Common myeloid progenitor, CD34-positive (primary cell): ENCODE results near the gene AMFR.

Source experiments
- CTCF ChIA-PET: fragments of 350-600 bp; sonication (Branson Sonifier 250); formaldehyde crosslinking; loops from one replicate; lab custom pipeline; 2021; ENCODE audit warnings: antibody characterized with exemption; lab: Charles Lee
- POLR2A ChIA-PET: fragments of 350-600 bp; sonication (Branson Sonifier 250); formaldehyde crosslinking; loops from one replicate; lab custom pipeline; 2021; ENCODE audit warnings: antibody characterized with exemption; lab: Charles Lee
- DNase-seq, 3 donors: peaks; one replicate each; pipeline versions ENCODE4 v3.0.0 to v3.0.0-alpha.2; 2013
- H3K27ac ChIP-seq, 2 experiments: 1 replicate in 1 of 2; 2 replicates in 1 of 2; pipeline ENCODE4 v1.7.0; 2013; ENCODE audit warnings: inconsistent platforms in 2 of 2, low read length in 2 of 2, mild to moderate bottlenecking in 2 of 2, low read depth in 1 of 2, moderate library complexity in 1 of 2; ENCODE audit not compliant: severe bottlenecking in 2 of 2, insufficient read depth in 1 of 2, poor library complexity in 1 of 2
- H3K27me3 ChIP-seq, 5 experiments: replicated peaks in 2 of 5; 1 replicate in 3 of 5; 2 replicates in 2 of 5; pipeline versions ENCODE4 v1.6.1 to v1.7.0; 2013; ENCODE audit warnings: low read length in 4 of 5, mild to moderate bottlenecking in 2 of 5, moderate library complexity in 2 of 5, inconsistent platforms in 1 of 5; ENCODE audit not compliant: insufficient read depth in 5 of 5, control insufficient read depth in 4 of 5
- H3K36me3 ChIP-seq, 4 experiments: 1 replicate in 2 of 4; 2 replicates in 2 of 4; pipeline versions ENCODE4 v1.6.1 to v1.7.0; 2013; ENCODE audit warnings: low read length in 3 of 4, control low read depth in 1 of 4, mild to moderate bottlenecking in 1 of 4; ENCODE audit not compliant: control insufficient read depth in 4 of 4, insufficient read depth in 4 of 4
- H3K4me1 ChIP-seq, 4 experiments: 1 replicate in 3 of 4; 2 replicates in 1 of 4; pipeline versions ENCODE4 v1.6.1 to v1.7.1; 2013; ENCODE audit warnings: low read length in 3 of 4, mild to moderate bottlenecking in 3 of 4, control low read depth in 1 of 4, inconsistent platforms in 1 of 4, moderate library complexity in 1 of 4; ENCODE audit not compliant: control insufficient read depth in 4 of 4, insufficient read depth in 4 of 4; ENCODE audit errors: control extremely low read depth in 1 of 4
- H3K4me3 ChIP-seq, 7 experiments: 1 replicate in 4 of 7; 2 replicates in 3 of 7; pipeline versions ENCODE4 v1.5.1 to v1.7.0; 2013; ENCODE audit warnings: mild to moderate bottlenecking in 7 of 7, low read length in 6 of 7, moderate library complexity in 6 of 7, inconsistent platforms in 2 of 7, low read depth in 2 of 7, control low read depth in 1 of 7; ENCODE audit not compliant: insufficient read depth in 4 of 7, control insufficient read depth in 1 of 7; ENCODE audit errors: extremely low read depth in 1 of 7
- H3K9me3 ChIP-seq, 5 experiments: 1 replicate in 4 of 5; 2 replicates in 1 of 5; pipeline versions ENCODE4 v1.6.1 to v1.7.1; 2013; ENCODE audit warnings: low read length in 4 of 5, mild to moderate bottlenecking in 2 of 5, inconsistent platforms in 1 of 5, low read depth in 1 of 5, moderate library complexity in 1 of 5; ENCODE audit not compliant: control insufficient read depth in 4 of 5, insufficient read depth in 2 of 5; ENCODE audit errors: control extremely low read depth in 1 of 5
- WGBS: methylation state at CpG from one replicate; pipeline ENCODE4 v1.1.5; 2013; ENCODE audit not compliant: insufficient coverage; 5-methylcytosine and 5-hydroxymethylcytosine counted together

AMFR gene

GRCh38 chr16:56365552-56365951, 59.8 kb downstream of the AMFR start:
- CTCF ChIA-PET = interaction anchor here (0.7 to 1.6 kb wide), 3 partner anchors 9 to 20 kb away, joined by 3 to 4 read pairs (median 3); no protein-coding TSS in a partner anchor
- Histone ChIP-seq H3K27me3 (no peaks in the 10 kb centered on the region), H3K4me1 (no peaks in the 10 kb centered on the region), H3K9me3 (no peaks in the 10 kb centered on the region), H3K27ac (no peak overlapping the region), H3K4me3 (no peak overlapping the region), H3K36me3 (peaks cover 17 to 76% (median 55%) of the 10 kb centered on the region in 4 experiments)
- POLR2A ChIA-PET = no interaction called here
- no peak for DNase-seq
- 94% methylated on average over 4 of the region's 7 CpGs for WGBS

GRCh38 chr16:56364865-56365264, 60.5 kb downstream of the AMFR start:
- WGBS = 98% methylated on average over 8 of the region's 8 CpGs
- CTCF ChIA-PET = interaction anchor here (0.7 to 1.6 kb wide), 3 partner anchors 8 to 20 kb away, joined by 3 to 4 read pairs (median 3); no protein-coding TSS in a partner anchor
- POLR2A ChIA-PET = no interaction called here

GRCh38 chr16:56363781-56364565, 61.4 kb downstream of the AMFR start:
- DNase-seq = no peak
- Histone ChIP-seq H3K36me3 (peaks cover 14 to 77% (median 53%) of the 10 kb centered on the region in 4 experiments), H3K27me3 (no peaks in the 10 kb centered on the region), H3K4me1 (peaks cover 0 to 9% (median 0%) of the 10 kb centered on the region in 4 experiments), H3K27ac (no peak overlapping the region), H3K9me3 (no peaks in the 10 kb centered on the region), H3K4me3 (no peak overlapping the region)
- CTCF ChIA-PET = no interaction called here
- POLR2A ChIA-PET = no interaction called here
- WGBS = 98% methylated on average over 19 of the region's 26 CpGs

More at GRCh38 chr16:56364865-56365264, 60.5 kb downstream of the AMFR start:
- no peak for DNase-seq
- Histone ChIP-seq H3K27ac (no peak overlapping the region), H3K4me1 (peaks cover 0 to 4% (median 0%) of the 10 kb centered on the region in 4 experiments), H3K36me3 (peaks cover 17 to 82% (median 56%) of the 10 kb centered on the region in 4 experiments), H3K27me3 (no peaks in the 10 kb centered on the region), H3K9me3 (no peaks in the 10 kb centered on the region), H3K4me3 (no peak overlapping the region)

GRCh38 chr16:56363181-56363716, 62.1 kb downstream of the AMFR start:
- Histone ChIP-seq H3K4me3 (no peak overlapping the region), H3K9me3 (no peaks in the 10 kb centered on the region), H3K27ac (no peak overlapping the region), H3K36me3 (peaks cover 14 to 70% (median 46%) of the 10 kb centered on the region in 4 experiments), H3K27me3 (no peaks in the 10 kb centered on the region), H3K4me1 (peaks cover 0 to 9% (median 0%) of the 10 kb centered on the region in 4 experiments)
- CTCF ChIA-PET = no interaction called here
- POLR2A ChIA-PET = no interaction called here
- WGBS = 100% methylated on average over 6 of the region's 6 CpGs
- no peak for DNase-seq

GRCh38 chr16:56362706-56363105, 62.6 kb downstream of the AMFR start:
- WGBS = 88% methylated on average over 13 of the region's 17 CpGs
- no peak overlapping the region for H3K4me3 ChIP-seq
- peaks cover 14 to 64% (median 43%) of the 10 kb centered on the region in 4 experiments for H3K36me3 ChIP-seq
- no peaks in the 10 kb centered on the region for H3K27me3 ChIP-seq
- H3K9me3 ChIP-seq = no peaks in the 10 kb centered on the region
- ChIA-PET CTCF (no interaction called here), POLR2A (no interaction called here)
- no peak overlapping the region for H3K27ac ChIP-seq
- peaks cover 0 to 14% (median 0%) of the 10 kb centered on the region in 4 experiments for H3K4me1 ChIP-seq
- no peak for DNase-seq

- CTCF ChIA-PET = interaction anchor here (0.6 kb wide), 1 partner anchor 28 kb away, joined by 3 read pairs; no protein-coding TSS in a partner anchor
- no peak overlapping the region for H3K27ac ChIP-seq
- H3K9me3 ChIP-seq = no peaks in the 10 kb centered on the region
- DNase-seq = no peak
- H3K36me3 ChIP-seq = peaks cover 9 to 59% (median 39%) of the 10 kb centered on the region in 4 experiments
- POLR2A ChIA-PET = no interaction called here
- 90% methylated on average over 10 of the region's 15 CpGs for WGBS
- peaks cover 0 to 17% (median 2%) of the 10 kb centered on the region in 4 experiments for H3K4me1 ChIP-seq
- no peaks in the 10 kb centered on the region for H3K27me3 ChIP-seq
- no peak overlapping the region for H3K4me3 ChIP-seq
Observed at GRCh38 chr16:56362057-56362655, 63.2 kb downstream of the AMFR start.
